ENCODE data around the gene PCDHGA11.

- no peak for TF ChIP-seq POLR2A (IDR thresholded peaks at IDR 0.05; ENCODE audit: low read length)
- TF ChIP-seq GATA1 (IDR thresholded peaks at IDR 0.05; ENCODE audit: low read depth, low read length), result no peak
Observed at GRCh38 chr5:141382469-141383294, 38.2 kb upstream of the PCDHGA11 start, which contains the start of gene PCDHGA7.
